GM12878 (cell line): ENCODE data around the gene DPM3. TPM values are rescaled to one million over a fixed set of nuclear protein-coding genes. Genes with fewer than 3 reads are reported as not detected.

Experiments used
- ATAC-seq: fragments of 200-7000 bp; cut with Tn5 transposase; 3 replicates; pipeline ENCODE4 v1.9.1; 2020; ENCODE audit warnings: mild to moderate bottlenecking, moderate library complexity
- BruUV-seq: library from RNA; stranded (reverse); fragments of 400-500 nt; replicated peaks from 2 replicates; lab custom pipeline; 2021; lab: Mats Ljungman, UMichigan
- CTCF ChIA-PET: fragments of 300-600 bp; sonication (Branson Sonifier 250); formaldehyde crosslinking; extraction: SDS; loops from one replicate; lab custom pipeline; 2021; ENCODE audit warnings: inconsistent platforms; lab: Yijun Ruan, JAX
- POLR2A ChIA-PET: fragments of 350-600 bp; formaldehyde crosslinking; extraction: SDS; loops from one replicate; lab custom pipeline; 2021; ENCODE audit warnings: inconsistent platforms; lab: Charles Lee
- RAD21 ChIA-PET: fragments of 300-600 bp; sonication (Branson Sonifier 250); formaldehyde crosslinking; loops from one replicate; lab custom pipeline; 2023; ENCODE audit warnings: antibody characterized with exemption; ENCODE audit not compliant: unreplicated experiment; lab: Charles Lee
- SMC1A ChIA-PET: fragments of 300-600 bp; sonication (Branson Sonifier 250); formaldehyde crosslinking; loops from one replicate; lab custom pipeline; 2023; ENCODE audit not compliant: unreplicated experiment, uncharacterized antibody; lab: Charles Lee
- DNase-seq: peaks from one replicate; pipeline ENCODE4 v3.0.0-alpha.2; 2011; ENCODE audit warnings: low read depth, low spot score
- FAIRE-seq: peaks from 3 replicates; lab custom pipeline; 2011; peaks lifted over from hg19 to GRCh38; lab: Jason Lieb, UNC
- H2AFZ ChIP-seq: 2 replicates; pipeline ENCODE4 v1.6.0; 2011; ENCODE audit warnings: low read depth, low read length, control low read depth; ENCODE audit not compliant: control insufficient read depth
- H3K27ac ChIP-seq: 2 replicates; pipeline ENCODE4 v1.5.1; 2011; ENCODE audit warnings: control low read depth; ENCODE audit not compliant: control insufficient read depth, insufficient read depth
- H3K27me3 ChIP-seq, 2 experiments: replicated peaks in 1 of 2; 2 replicates each; pipeline versions ENCODE4 v1.6.0 to v1.6.1; 2011; ENCODE audit warnings: low read length in 1 of 2; ENCODE audit not compliant: control insufficient read depth in 2 of 2, insufficient read depth in 2 of 2
- H3K36me3 ChIP-seq, 2 experiments: 2 replicates each; pipeline ENCODE4 v1.5.1; 2011; ENCODE audit warnings: low read length in 1 of 2; ENCODE audit not compliant: control insufficient read depth in 2 of 2, insufficient read depth in 2 of 2
- H3K4me1 ChIP-seq: 2 replicates; pipeline ENCODE4 v1.6.1; 2011; ENCODE audit warnings: mild to moderate bottlenecking, low read length, moderate library complexity, mixed read lengths; ENCODE audit not compliant: control insufficient read depth, insufficient read depth
- H3K4me2 ChIP-seq: 2 replicates; pipeline ENCODE4 v1.6.0; 2011; ENCODE audit warnings: control low read depth; ENCODE audit not compliant: control insufficient read depth, insufficient read depth
- H3K4me3 ChIP-seq: fragments of 200-600 bp; sonication (generic); 2 replicates; pipeline ENCODE4 v1.5.1; 2016
- H3K79me2 ChIP-seq: 2 replicates; pipeline ENCODE4 v1.6.0; 2011; ENCODE audit warnings: low read length; ENCODE audit not compliant: control insufficient read depth, insufficient read depth
- H3K9ac ChIP-seq: 2 replicates; pipeline ENCODE4 v1.8.0; 2011; ENCODE audit warnings: low read length, control low read depth, mixed read lengths; ENCODE audit not compliant: control insufficient read depth, insufficient read depth
- H3K9me3 ChIP-seq: replicated peaks from 3 replicates; pipeline ENCODE4 v1.5.1; 2011; ENCODE audit warnings: mild to moderate bottlenecking, low read length; ENCODE audit not compliant: control insufficient read depth, insufficient read depth
- H4K20me1 ChIP-seq: 2 replicates; pipeline ENCODE4 v1.6.0; 2011; ENCODE audit not compliant: control insufficient read depth, insufficient read depth
- BHLHE40 ChIP-seq, 2 experiments: fragments of 450-650 bp in 1 of 2; IDR thresholded peaks; 2 replicates each; pipeline ENCODE4 v1.6.1; 2011 to 2017; ENCODE audit warnings: low read depth in 2 of 2, borderline replicate concordance in 1 of 2, improper control_type of control experiment in 1 of 2, low read length in 1 of 2, mild to moderate bottlenecking in 1 of 2
- CBFB ChIP-seq: IDR thresholded peaks from 2 replicates; pipeline ENCODE4 v1.6.1; 2016; ENCODE audit warnings: antibody characterized with exemption, low read depth
- CBX3 ChIP-seq: fragments of 200-600 bp; sonication (generic); IDR thresholded peaks from 2 replicates; pipeline ENCODE4 v1.6.1; 2016; ENCODE audit warnings: low read depth, borderline replicate concordance
- EED ChIP-seq: sonication (generic); IDR thresholded peaks from 2 replicates; pipeline ENCODE4 v1.6.1; 2016; ENCODE audit warnings: antibody characterized with exemption, low read depth
- HDGF ChIP-seq: fragments of 450-650 bp; IDR thresholded peaks from 2 replicates; pipeline ENCODE4 v1.6.1; 2016; ENCODE audit warnings: antibody characterized with exemption
- JUNB ChIP-seq: IDR thresholded peaks from 2 replicates; pipeline ENCODE4 v1.6.1; 2016; ENCODE audit warnings: antibody characterized with exemption, mild to moderate bottlenecking
- KAT2A ChIP-seq: conservative IDR thresholded peaks from 2 replicates; pipeline ENCODE4 v1.6.1; 2011; ENCODE audit warnings: low read depth, low read length; ENCODE audit not compliant: control insufficient read depth
- KLF5 ChIP-seq: fragments of 450-650 bp; IDR thresholded peaks from 2 replicates; pipeline ENCODE4 v1.6.1; 2014; ENCODE audit warnings: mild to moderate bottlenecking; ENCODE audit not compliant: partially characterized antibody
- MYC ChIP-seq: IDR thresholded peaks from 2 replicates; pipeline ENCODE4 v1.6.1; 2011; ENCODE audit warnings: mild to moderate bottlenecking, low read length, moderate library complexity, inconsistent platforms; ENCODE audit not compliant: insufficient read depth, insufficient replicate concordance, insufficient read length, severe bottlenecking
- NRF1 ChIP-seq: conservative IDR thresholded peaks from 2 replicates; pipeline ENCODE4 v1.6.1; 2011; ENCODE audit warnings: mild to moderate bottlenecking, low read depth, low read length, improper control_type of control experiment
- RB1 ChIP-seq: fragments of 450-650 bp; formaldehyde crosslinking; IDR thresholded peaks from 2 replicates; pipeline ENCODE4 v1.6.1; 2017; ENCODE audit warnings: mild to moderate bottlenecking, borderline replicate concordance
- SIN3A ChIP-seq: IDR thresholded peaks from 2 replicates; pipeline ENCODE4 v1.6.1; 2012; ENCODE audit warnings: low read depth, low read length, improper control_type of control experiment
- SIX5 ChIP-seq: IDR thresholded peaks from 2 replicates; pipeline ENCODE4 v1.6.1; 2011; ENCODE audit warnings: mild to moderate bottlenecking, low read depth, low read length, moderate library complexity; ENCODE audit not compliant: severe bottlenecking
- SMC3 ChIP-seq: IDR thresholded peaks from 2 replicates; pipeline ENCODE4 v1.6.1; 2011; ENCODE audit warnings: low read length, improper control_type of control experiment, borderline replicate concordance
- SREBF2 ChIP-seq: IDR thresholded peaks from 2 replicates; pipeline ENCODE4 v1.6.1; 2012; ENCODE audit warnings: mild to moderate bottlenecking, low read length
- SUPT20H ChIP-seq: IDR thresholded peaks from 2 replicates; pipeline ENCODE4 v1.6.1; 2011; ENCODE audit warnings: low read depth, mild to moderate bottlenecking, low read length, moderate library complexity, borderline replicate concordance; ENCODE audit not compliant: control insufficient read depth
- ZNF274 ChIP-seq: IDR thresholded peaks from one replicate; pipeline ENCODE4 v1.8.0; 2011; ENCODE audit not compliant: insufficient read length, insufficient read depth
- WGBS: methylation state at CpG from one replicate; pipeline ENCODE4 v1.1.6; 2016; ENCODE audit warnings: low lambda C conversion rate; ENCODE audit not compliant: insufficient replicate concordance, insufficient coverage; ENCODE audit errors: missing lambda C conversion rate; 5-methylcytosine and 5-hydroxymethylcytosine counted together
- in situ Hi-C: fragments of 300-500 bp; cut with MboI; formaldehyde crosslinking; loops from 9 replicates; pipeline ENCODE4 v1.14.3; 2018; ENCODE audit warnings: mixed read lengths
- intact Hi-C: fragments of 100-400 bp; cut with micrococcal nuclease; formaldehyde crosslinking; loops from one replicate; pipeline ENCODE4 v1.14.2; 2022; ENCODE audit not compliant: unreplicated experiment
- polyA plus RNA-seq, 11 experiments: library from polyadenylated mRNA; depleted of rRNA in 4 of 11; unstranded in 6 of 11; stranded (reverse) in 5 of 11; fragments of >200 nt; fragmentation: Nextera tagmentation in 4 of 11; fragmentation: Illumina TruSeq in 1 of 11; extraction: Ambion mirVana in 4 of 11; extraction: Trizol in 1 of 11; gene quantifications; 1 replicate in 1 of 11; 2 replicates in 10 of 11; pipeline versions ENCODE4 v1.2.1 to v1.2.3, GENCODE V29; 2011 to 2016; ENCODE audit warnings: inconsistent platforms in 2 of 11, missing spikeins in 2 of 11, low read depth in 1 of 11
- total RNA-seq, 4 experiments: library from RNA; depleted of rRNA in 3 of 4; stranded (reverse); fragments of >200 nt in 3 of 4; fragmentation: Illumina TruSeq in 1 of 4; extraction: Trizol in 1 of 4; gene quantifications; 2 replicates each; pipeline versions ENCODE4 v1.2.1 to v1.2.3, GENCODE V29; 2013 to 2021
- TF ChIP-seq, protein P1 (sequence below): IDR thresholded peaks from 2 replicates; pipeline ENCODE4 v1.6.1; 2012; ENCODE audit warnings: mild to moderate bottlenecking, low read depth, low read length
- TF ChIP-seq, protein P2 (sequence below): fragments of 450-650 bp; IDR thresholded peaks from 2 replicates; pipeline ENCODE4 v1.6.1; 2017; ENCODE audit warnings: antibody characterized with exemption, mild to moderate bottlenecking, moderate library complexity

DPM3 gene
- total and polyA plus RNA-seq, 10 of the 15 experiments (the other 5 are each of a cell fraction or from before 2014, with no cell fraction given) = 5.9 to 78.7 (median 25.7) TPM

DNA sequence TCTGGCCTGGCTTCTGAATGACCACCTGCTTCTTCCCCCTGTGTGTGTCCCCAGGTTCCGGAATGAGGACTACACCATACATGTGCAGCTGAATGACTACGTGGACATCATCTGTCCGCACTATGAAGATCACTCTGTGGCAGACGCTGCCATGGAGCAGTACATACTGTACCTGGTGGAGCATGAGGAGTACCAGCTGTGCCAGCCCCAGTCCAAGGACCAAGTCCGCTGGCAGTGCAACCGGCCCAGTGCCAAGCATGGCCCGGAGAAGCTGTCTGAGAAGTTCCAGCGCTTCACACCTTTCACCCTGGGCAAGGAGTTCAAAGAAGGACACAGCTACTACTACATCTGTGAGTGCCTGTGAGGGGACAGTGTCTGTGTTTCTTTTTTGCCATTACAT lies 9.0 kb downstream of the DPM3 start:
- ChIA-PET CTCF (interaction anchor here (0.7 to 2.2 kb wide), 6 partner anchors 19 to 46 kb away, joined by 3 to 9 read pairs (median 4); no protein-coding TSS in a partner anchor), POLR2A (no interaction called here), SMC1A (interaction anchor here (1.2 to 1.5 kb wide), 2 partner anchors 25 to 41 kb away, joined by 3 to 5 read pairs; no protein-coding TSS in a partner anchor), RAD21 (no interaction called here)
- no peaks in the 10 kb centered on the region for H3K36me3 ChIP-seq
- BruUV-seq = no TSS peak
- H3K79me2 ChIP-seq = peaks cover 4% of the 10 kb centered on the region
- no peak overlapping the region for H3K9ac ChIP-seq
- H3K9me3 ChIP-seq = no peaks in the 10 kb centered on the region
- no peak overlapping the region for H2AFZ ChIP-seq
- H3K27me3 ChIP-seq = peaks cover 13 to 22% of the 10 kb centered on the region in 2 experiments
- in situ Hi-C loops (no loop called here), intact Hi-C loops (no loop called here)
- H3K27ac ChIP-seq = no peak overlapping the region
- FAIRE-seq (no peak), ATAC-seq (no peak), DNase-seq (no peak)
- 89% methylated on average over 8 of the region's 8 CpGs for WGBS
- H3K4me1 ChIP-seq = peaks cover 14% of the 10 kb centered on the region
- TF ChIP-seq SIX5 = no peak
- TF ChIP-seq HDGF = no peak
- TF ChIP-seq SUPT20H = no peak
- TF ChIP-seq BHLHE40 (IDR thresholded peaks at IDR 0.05; ENCODE audit: borderline replicate concordance in 1 of 2, low read depth in 2 of 2, low read length in 1 of 2) = no peak
- TF ChIP-seq ZNF274 = no peak
- no peak for TF ChIP-seq SMC3
- no peak for TF ChIP-seq KLF5
- no peak for TF ChIP-seq SIN3A
- TF ChIP-seq KAT2A = no peak
- TF ChIP-seq CBX3 = no peak
- TF ChIP-seq JUNB = no peak
- TF ChIP-seq CBFB = no peak
- TF ChIP-seq, protein P1, sequence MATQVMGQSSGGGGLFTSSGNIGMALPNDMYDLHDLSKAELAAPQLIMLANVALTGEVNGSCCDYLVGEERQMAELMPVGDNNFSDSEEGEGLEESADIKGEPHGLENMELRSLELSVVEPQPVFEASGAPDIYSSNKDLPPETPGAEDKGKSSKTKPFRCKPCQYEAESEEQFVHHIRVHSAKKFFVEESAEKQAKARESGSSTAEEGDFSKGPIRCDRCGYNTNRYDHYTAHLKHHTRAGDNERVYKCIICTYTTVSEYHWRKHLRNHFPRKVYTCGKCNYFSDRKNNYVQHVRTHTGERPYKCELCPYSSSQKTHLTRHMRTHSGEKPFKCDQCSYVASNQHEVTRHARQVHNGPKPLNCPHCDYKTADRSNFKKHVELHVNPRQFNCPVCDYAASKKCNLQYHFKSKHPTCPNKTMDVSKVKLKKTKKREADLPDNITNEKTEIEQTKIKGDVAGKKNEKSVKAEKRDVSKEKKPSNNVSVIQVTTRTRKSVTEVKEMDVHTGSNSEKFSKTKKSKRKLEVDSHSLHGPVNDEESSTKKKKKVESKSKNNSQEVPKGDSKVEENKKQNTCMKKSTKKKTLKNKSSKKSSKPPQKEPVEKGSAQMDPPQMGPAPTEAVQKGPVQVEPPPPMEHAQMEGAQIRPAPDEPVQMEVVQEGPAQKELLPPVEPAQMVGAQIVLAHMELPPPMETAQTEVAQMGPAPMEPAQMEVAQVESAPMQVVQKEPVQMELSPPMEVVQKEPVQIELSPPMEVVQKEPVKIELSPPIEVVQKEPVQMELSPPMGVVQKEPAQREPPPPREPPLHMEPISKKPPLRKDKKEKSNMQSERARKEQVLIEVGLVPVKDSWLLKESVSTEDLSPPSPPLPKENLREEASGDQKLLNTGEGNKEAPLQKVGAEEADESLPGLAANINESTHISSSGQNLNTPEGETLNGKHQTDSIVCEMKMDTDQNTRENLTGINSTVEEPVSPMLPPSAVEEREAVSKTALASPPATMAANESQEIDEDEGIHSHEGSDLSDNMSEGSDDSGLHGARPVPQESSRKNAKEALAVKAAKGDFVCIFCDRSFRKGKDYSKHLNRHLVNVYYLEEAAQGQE = no peak
- TF ChIP-seq SREBF2 = no peak
- no peak for TF ChIP-seq EED
- TF ChIP-seq, protein P2, sequence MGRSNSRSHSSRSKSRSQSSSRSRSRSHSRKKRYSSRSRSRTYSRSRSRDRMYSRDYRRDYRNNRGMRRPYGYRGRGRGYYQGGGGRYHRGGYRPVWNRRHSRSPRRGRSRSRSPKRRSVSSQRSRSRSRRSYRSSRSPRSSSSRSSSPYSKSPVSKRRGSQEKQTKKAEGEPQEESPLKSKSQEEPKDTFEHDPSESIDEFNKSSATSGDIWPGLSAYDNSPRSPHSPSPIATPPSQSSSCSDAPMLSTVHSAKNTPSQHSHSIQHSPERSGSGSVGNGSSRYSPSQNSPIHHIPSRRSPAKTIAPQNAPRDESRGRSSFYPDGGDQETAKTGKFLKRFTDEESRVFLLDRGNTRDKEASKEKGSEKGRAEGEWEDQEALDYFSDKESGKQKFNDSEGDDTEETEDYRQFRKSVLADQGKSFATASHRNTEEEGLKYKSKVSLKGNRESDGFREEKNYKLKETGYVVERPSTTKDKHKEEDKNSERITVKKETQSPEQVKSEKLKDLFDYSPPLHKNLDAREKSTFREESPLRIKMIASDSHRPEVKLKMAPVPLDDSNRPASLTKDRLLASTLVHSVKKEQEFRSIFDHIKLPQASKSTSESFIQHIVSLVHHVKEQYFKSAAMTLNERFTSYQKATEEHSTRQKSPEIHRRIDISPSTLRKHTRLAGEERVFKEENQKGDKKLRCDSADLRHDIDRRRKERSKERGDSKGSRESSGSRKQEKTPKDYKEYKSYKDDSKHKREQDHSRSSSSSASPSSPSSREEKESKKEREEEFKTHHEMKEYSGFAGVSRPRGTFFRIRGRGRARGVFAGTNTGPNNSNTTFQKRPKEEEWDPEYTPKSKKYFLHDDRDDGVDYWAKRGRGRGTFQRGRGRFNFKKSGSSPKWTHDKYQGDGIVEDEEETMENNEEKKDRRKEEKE = no peak
- no peak for TF ChIP-seq RB1
- no peak for TF ChIP-seq MYC
- no peak for TF ChIP-seq NRF1
- H4K20me1 ChIP-seq = no peaks in the 10 kb centered on the region
- H3K4me3 ChIP-seq = no peak overlapping the region
- no peak overlapping the region for H3K4me2 ChIP-seq
